Measurements from ENCODE around the gene SHB.

The SHB gene

GRCh38 chr9:37914701-37915358 is 154.2 kb downstream of the SHB start:
- Histone ChIP-seq H3K27me3 (ENCODE audit: control insufficient read depth in 1 of 2, insufficient read depth in 1 of 2, low read length in 2 of 2) (no peaks in the 10 kb centered on the region), H3K79me1 (replicated peaks; ENCODE audit: low read length, poor library complexity, severe bottlenecking) (peaks cover 41% of the 10 kb centered on the region), H2BK12ac (ENCODE audit: low read length in 2 of 2) (no peak overlapping the region), H2BK120ac (ENCODE audit: low read depth, low read length) (no peak overlapping the region), H3K18ac (ENCODE audit: low read depth in 1 of 2, low read length in 2 of 2) (peak overlapping the region in 1 of 2 experiments; percentile 28), H3K4me3 (ENCODE audit: insufficient read depth in 1 of 2, low read depth in 1 of 2, low read length in 2 of 2) (no peak overlapping the region), H3K36me3 (ENCODE audit: control insufficient read depth in 1 of 2, insufficient read depth in 2 of 2, low read depth in 1 of 2, low read length in 2 of 2) (peaks cover 27 to 68% of the 10 kb centered on the region in 2 experiments), H3K27ac (ENCODE audit: low read length, poor library complexity, severe bottlenecking) (no peak overlapping the region), H3K4me2 (ENCODE audit: low read length, poor library complexity, severe bottlenecking) (no peak overlapping the region), H3K9me3 (ENCODE audit: control insufficient read depth, low read length) (no peaks in the 10 kb centered on the region), H4K91ac (ENCODE audit: low read length) (no peak overlapping the region), H2AFZ (ENCODE audit: low read depth, low read length) (no peak overlapping the region), H3K4ac (ENCODE audit: low read depth in 1 of 2, low read length in 2 of 2) (no peak overlapping the region), H3K9ac (ENCODE audit: low read length) (no peak overlapping the region), H3K23ac (ENCODE audit: low read length in 2 of 2) (no peak overlapping the region), H3K4me1 (ENCODE audit: control insufficient read depth, insufficient read depth, low read depth, low read length) (peaks cover 14% of the 10 kb centered on the region), H4K8ac (ENCODE audit: low read length) (no peak overlapping the region), H2BK15ac (ENCODE audit: low read depth, poor library complexity, severe bottlenecking) (no peak overlapping the region), H2BK5ac (ENCODE audit: low read depth, low read length, poor library complexity, severe bottlenecking) (no peak overlapping the region), H3K14ac (ENCODE audit: low read length in 2 of 2) (no peak overlapping the region), H2AK5ac (ENCODE audit: low read length, severe bottlenecking) (no peak overlapping the region)
- DNase-seq = no peak
- WGBS = 89% methylated on average over 11 of the region's 11 CpGs

DNA sequence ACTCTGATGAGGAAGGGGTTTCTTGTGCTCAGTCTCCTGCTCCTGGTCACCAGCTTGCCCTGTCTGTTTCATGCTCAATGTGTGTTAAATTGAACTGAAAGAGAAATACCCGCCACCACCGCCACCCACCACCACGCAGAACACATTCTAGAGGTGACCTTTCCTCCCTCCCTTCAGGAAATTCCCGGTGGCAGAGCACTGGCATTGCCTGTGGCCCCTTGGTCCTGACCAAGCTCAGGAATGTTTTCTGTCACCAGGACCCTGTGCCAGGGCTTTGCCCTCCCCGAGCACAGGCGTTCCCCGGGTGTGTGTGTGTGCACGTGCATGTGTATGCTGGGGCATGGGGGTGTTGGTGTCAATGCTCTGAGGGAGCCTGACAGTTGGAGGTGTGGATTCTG is 154.9 kb downstream of the SHB start:
- no peaks in the 10 kb centered on the region for H3K27me3 ChIP-seq (ENCODE audit: control insufficient read depth in 1 of 2, insufficient read depth in 1 of 2, low read length in 2 of 2)
- peaks cover 24 to 61% of the 10 kb centered on the region in 2 experiments for H3K36me3 ChIP-seq (ENCODE audit: control insufficient read depth in 1 of 2, insufficient read depth in 2 of 2, low read depth in 1 of 2, low read length in 2 of 2)
- no peak overlapping the region for H2BK15ac ChIP-seq (ENCODE audit: low read depth, poor library complexity, severe bottlenecking)
- H4K91ac ChIP-seq (ENCODE audit: low read length) = peak overlapping the region; percentile 78
- H3K4me1 ChIP-seq (ENCODE audit: control insufficient read depth, insufficient read depth, low read depth, low read length) = peaks cover 14% of the 10 kb centered on the region
- no peak overlapping the region for H3K14ac ChIP-seq (ENCODE audit: low read length in 2 of 2)
- H2AFZ ChIP-seq (ENCODE audit: low read depth, low read length) = no peak overlapping the region
- peak overlapping the region; percentile 56 for H2AK5ac ChIP-seq (ENCODE audit: low read length, severe bottlenecking)
- H3K9ac ChIP-seq (ENCODE audit: low read length) = no peak overlapping the region
- peak overlapping the region; percentile 12 for H3K27ac ChIP-seq (ENCODE audit: low read length, poor library complexity, severe bottlenecking)
- H2BK5ac ChIP-seq (ENCODE audit: low read depth, low read length, poor library complexity, severe bottlenecking) = no peak overlapping the region
- H3K18ac ChIP-seq (ENCODE audit: low read depth in 1 of 2, low read length in 2 of 2) = peak overlapping the region; percentile 5 to 67
- H3K4me3 ChIP-seq (ENCODE audit: insufficient read depth in 1 of 2, low read depth in 1 of 2, low read length in 2 of 2) = no peak overlapping the region
- H3K4me2 ChIP-seq (ENCODE audit: low read length, poor library complexity, severe bottlenecking) = no peak overlapping the region
- H3K9me3 ChIP-seq (ENCODE audit: control insufficient read depth, low read length) = no peaks in the 10 kb centered on the region
- H2BK120ac ChIP-seq (ENCODE audit: low read depth, low read length) = no peak overlapping the region
- H4K8ac ChIP-seq (ENCODE audit: low read length) = peak overlapping the region; percentile 74
- no peak overlapping the region for H3K4ac ChIP-seq (ENCODE audit: low read depth in 1 of 2, low read length in 2 of 2)
- no peak for DNase-seq
- 91% methylated on average over 8 of the region's 8 CpGs for WGBS
- H3K23ac ChIP-seq (ENCODE audit: low read length in 2 of 2) = no peak overlapping the region
- H3K79me1 ChIP-seq (replicated peaks; ENCODE audit: low read length, poor library complexity, severe bottlenecking) = peaks cover 39% of the 10 kb centered on the region
- H2BK12ac ChIP-seq (ENCODE audit: low read length in 2 of 2) = peak overlapping the region in 1 of 2 experiments; percentile 29

- H3K79me1 ChIP-seq (replicated peaks; ENCODE audit: low read length, poor library complexity, severe bottlenecking) = peaks cover 36% of the 10 kb centered on the region
- no peaks in the 10 kb centered on the region for H3K9me3 ChIP-seq (ENCODE audit: control insufficient read depth, low read length)
Measured at GRCh38 chr9:37913480-37914153, 155.4 kb downstream of the SHB start.

DNA sequence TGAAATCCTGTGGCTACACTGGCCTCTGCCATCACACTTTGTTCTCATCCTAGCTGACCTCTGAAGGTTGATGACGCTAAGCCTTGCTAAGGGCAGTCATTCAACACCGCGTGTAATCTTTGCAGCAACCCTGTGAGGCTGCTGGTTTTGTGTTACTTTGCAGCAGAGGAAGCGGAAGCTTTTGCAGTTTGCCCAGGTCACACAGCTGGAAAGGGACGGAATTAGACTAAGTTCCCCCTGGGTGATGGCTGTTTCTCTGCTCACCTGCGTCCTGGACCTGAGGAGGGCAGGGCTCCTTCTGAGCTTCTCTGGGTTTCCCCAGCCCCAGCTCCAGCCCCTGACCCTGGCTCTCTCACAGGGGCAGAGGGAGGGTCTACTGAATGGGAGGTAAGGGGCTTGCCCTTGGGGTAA is 157.8 kb downstream of the SHB start:
- H2AK5ac ChIP-seq (ENCODE audit: low read length, severe bottlenecking) = no peak overlapping the region
- H3K23ac ChIP-seq (ENCODE audit: low read length in 2 of 2) = no peak overlapping the region
- H2AFZ ChIP-seq (ENCODE audit: low read depth, low read length) = no peak overlapping the region
- no peak overlapping the region for H3K4ac ChIP-seq (ENCODE audit: low read depth in 1 of 2, low read length in 2 of 2)
- no peak overlapping the region for H2BK5ac ChIP-seq (ENCODE audit: low read depth, low read length, poor library complexity, severe bottlenecking)
- no peak overlapping the region for H3K4me2 ChIP-seq (ENCODE audit: low read length, poor library complexity, severe bottlenecking)
- H2BK120ac ChIP-seq (ENCODE audit: low read depth, low read length) = no peak overlapping the region
- no peak overlapping the region for H2BK15ac ChIP-seq (ENCODE audit: low read depth, poor library complexity, severe bottlenecking)
- peaks cover 17% of the 10 kb centered on the region for H3K79me1 ChIP-seq (replicated peaks; ENCODE audit: low read length, poor library complexity, severe bottlenecking)
- H3K14ac ChIP-seq (ENCODE audit: low read length in 2 of 2) = no peak overlapping the region
- H2BK12ac ChIP-seq (ENCODE audit: low read length in 2 of 2) = no peak overlapping the region
- H3K18ac ChIP-seq (ENCODE audit: low read depth in 1 of 2, low read length in 2 of 2) = no peak overlapping the region
- no peak overlapping the region for H4K8ac ChIP-seq (ENCODE audit: low read length)
- H3K4me1 ChIP-seq (ENCODE audit: control insufficient read depth, insufficient read depth, low read depth, low read length) = peaks cover 14% of the 10 kb centered on the region
- H3K36me3 ChIP-seq (ENCODE audit: control insufficient read depth in 1 of 2, insufficient read depth in 2 of 2, low read depth in 1 of 2, low read length in 2 of 2) = peaks cover 5 to 35% of the 10 kb centered on the region in 2 experiments
- H3K9me3 ChIP-seq (ENCODE audit: control insufficient read depth, low read length) = no peaks in the 10 kb centered on the region
- no peak for DNase-seq
- 83% methylated on average over 5 of the region's 6 CpGs for WGBS
- no peak overlapping the region for H3K9ac ChIP-seq (ENCODE audit: low read length)
- no peak overlapping the region for H4K91ac ChIP-seq (ENCODE audit: low read length)
- no peak overlapping the region for H3K4me3 ChIP-seq (ENCODE audit: insufficient read depth in 1 of 2, low read depth in 1 of 2, low read length in 2 of 2)
- H3K27me3 ChIP-seq (ENCODE audit: control insufficient read depth in 1 of 2, insufficient read depth in 1 of 2, low read length in 2 of 2) = no peaks in the 10 kb centered on the region
- H3K27ac ChIP-seq (ENCODE audit: low read length, poor library complexity, severe bottlenecking) = no peak overlapping the region

More at GRCh38 chr9:37913480-37914153, 155.4 kb downstream of the SHB start:
- Histone ChIP-seq H3K14ac (ENCODE audit: low read length in 2 of 2) (no peak overlapping the region), H2BK12ac (ENCODE audit: low read length in 2 of 2) (no peak overlapping the region), H3K4me3 (ENCODE audit: insufficient read depth in 1 of 2, low read depth in 1 of 2, low read length in 2 of 2) (no peak overlapping the region), H3K27me3 (ENCODE audit: control insufficient read depth in 1 of 2, insufficient read depth in 1 of 2, low read length in 2 of 2) (no peaks in the 10 kb centered on the region), H3K4me2 (ENCODE audit: low read length, poor library complexity, severe bottlenecking) (no peak overlapping the region), H2BK5ac (ENCODE audit: low read depth, low read length, poor library complexity, severe bottlenecking) (no peak overlapping the region), H3K36me3 (ENCODE audit: control insufficient read depth in 1 of 2, insufficient read depth in 2 of 2, low read depth in 1 of 2, low read length in 2 of 2) (peaks cover 19 to 57% of the 10 kb centered on the region in 2 experiments), H3K23ac (ENCODE audit: low read length in 2 of 2) (no peak overlapping the region), H3K18ac (ENCODE audit: low read depth in 1 of 2, low read length in 2 of 2) (peak overlapping the region in 1 of 2 experiments; percentile 5), H2AK5ac (ENCODE audit: low read length, severe bottlenecking) (no peak overlapping the region), H3K27ac (ENCODE audit: low read length, poor library complexity, severe bottlenecking) (no peak overlapping the region), H4K8ac (ENCODE audit: low read length) (peak overlapping the region; percentile 74), H4K91ac (ENCODE audit: low read length) (peak overlapping the region; percentile 14), H3K4ac (ENCODE audit: low read depth in 1 of 2, low read length in 2 of 2) (no peak overlapping the region), H2BK15ac (ENCODE audit: low read depth, poor library complexity, severe bottlenecking) (no peak overlapping the region), H3K4me1 (ENCODE audit: control insufficient read depth, insufficient read depth, low read depth, low read length) (peaks cover 14% of the 10 kb centered on the region), H3K9ac (ENCODE audit: low read length) (no peak overlapping the region), H2BK120ac (ENCODE audit: low read depth, low read length) (no peak overlapping the region), H2AFZ (ENCODE audit: low read depth, low read length) (no peak overlapping the region)
- 56% methylated on average over 9 of the region's 11 CpGs for WGBS
- peak; percentile 85 for DNase-seq

Measured in mesenchymal stem cell (in vitro differentiated cells and primary cell).